HG03460 (cell line): Measurements from ENCODE around the gene NUP214.
"Not testable (repeated sequence)": the region's sequence is repeated elsewhere in the genome, so short reads cannot be mapped to it uniquely, and the experiment has no call there.

ENCODE experiments used
- ATAC-seq: cut with Tn5 transposase; IDR thresholded peaks from one replicate; pipeline ENCODE4 v1.9.1; 2021; ENCODE audit not compliant: unreplicated experiment

Gene NUP214

DNA sequence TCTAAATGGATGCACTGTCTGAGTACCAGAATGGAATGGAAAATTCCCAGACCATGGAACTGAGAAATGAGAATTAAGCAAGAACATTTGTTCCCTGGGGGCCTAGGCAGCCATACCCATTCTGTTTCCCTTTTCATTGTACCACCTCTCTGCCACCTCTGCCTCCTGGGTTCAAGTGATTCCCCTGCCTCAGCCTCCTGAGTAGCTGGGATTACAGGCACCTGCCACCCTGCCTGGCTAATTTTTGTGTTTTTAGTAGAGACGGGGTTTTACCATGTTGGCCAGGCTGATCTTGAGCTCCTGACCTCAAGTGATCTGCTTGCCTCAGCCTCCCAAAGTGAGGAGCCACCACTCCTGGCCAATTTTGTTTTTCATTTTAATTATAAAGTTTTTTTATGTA is 33.3 kb downstream of the NUP214 start:
- not testable (repeated sequence) for ATAC-seq

DNA sequence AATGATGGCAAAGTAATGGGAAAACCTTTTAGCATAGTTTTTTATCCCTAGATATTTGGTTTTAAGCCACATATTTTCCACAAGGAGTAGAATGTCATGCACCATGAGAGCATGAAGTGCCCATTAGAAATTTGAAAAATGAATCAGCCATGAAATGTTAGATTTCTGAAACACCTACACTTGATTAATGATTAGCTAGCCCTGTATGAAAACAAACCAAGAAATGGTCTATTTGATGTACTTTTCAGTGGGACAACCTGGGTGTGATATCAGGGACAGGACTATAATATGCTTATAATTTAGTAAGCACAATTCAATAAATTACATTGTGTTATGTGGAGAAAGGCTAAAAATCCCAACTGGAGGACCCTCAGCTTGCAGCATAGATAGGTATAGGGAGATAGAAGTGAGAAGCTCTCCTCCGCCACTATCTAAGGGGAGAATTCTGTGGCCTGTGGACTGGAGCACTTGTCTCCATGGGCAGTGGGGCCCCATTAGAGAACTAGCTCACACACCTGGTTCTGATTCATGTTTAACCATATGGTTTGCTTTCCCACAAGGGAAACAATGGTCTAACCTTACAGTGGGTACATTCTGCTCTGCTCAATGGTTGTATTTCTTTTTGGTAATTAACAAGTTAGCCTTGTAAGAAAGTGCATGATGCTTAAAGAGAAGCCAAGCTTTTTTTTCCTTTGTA is 35.2 kb downstream of the NUP214 start:
- no peak for ATAC-seq

DNA sequence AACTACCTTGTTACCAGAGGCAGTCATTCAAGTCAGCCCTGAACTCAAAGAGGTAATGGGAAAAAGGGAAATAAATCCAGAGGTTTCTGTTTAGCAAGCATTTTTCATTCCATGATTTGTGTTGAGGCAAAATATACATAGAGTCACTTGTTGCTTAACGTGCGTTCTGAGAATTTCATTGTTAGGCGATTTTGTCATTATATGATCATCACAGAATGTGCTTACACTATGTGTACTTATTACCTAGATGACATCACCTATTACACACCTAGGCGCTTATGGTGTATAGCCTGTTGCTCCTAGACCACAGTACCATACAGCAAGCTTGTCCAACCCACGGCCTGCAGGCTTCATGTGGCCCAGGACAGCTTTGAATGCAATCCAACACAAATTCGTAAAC is 36.2 kb downstream of the NUP214 start:
- ATAC-seq = no peak

DNA sequence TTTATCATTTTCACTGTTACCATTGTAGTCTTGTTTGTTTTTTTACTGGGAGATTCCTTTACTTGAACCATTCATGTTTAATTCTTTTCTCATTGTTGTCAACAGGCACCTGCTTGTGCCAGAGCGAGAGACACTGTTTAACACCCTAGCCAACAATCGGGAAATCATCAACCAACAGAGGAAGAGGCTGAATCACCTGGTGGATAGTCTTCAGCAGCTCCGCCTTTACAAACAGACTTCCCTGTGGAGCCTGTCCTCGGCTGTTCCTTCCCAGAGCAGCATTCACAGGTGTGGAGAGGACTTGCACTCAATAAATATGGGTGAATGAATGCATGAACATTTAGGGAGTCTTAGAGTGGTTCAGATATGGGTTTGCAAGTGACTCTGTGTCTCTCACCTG is 37.5 kb downstream of the NUP214 start:
- no peak for ATAC-seq

DNA sequence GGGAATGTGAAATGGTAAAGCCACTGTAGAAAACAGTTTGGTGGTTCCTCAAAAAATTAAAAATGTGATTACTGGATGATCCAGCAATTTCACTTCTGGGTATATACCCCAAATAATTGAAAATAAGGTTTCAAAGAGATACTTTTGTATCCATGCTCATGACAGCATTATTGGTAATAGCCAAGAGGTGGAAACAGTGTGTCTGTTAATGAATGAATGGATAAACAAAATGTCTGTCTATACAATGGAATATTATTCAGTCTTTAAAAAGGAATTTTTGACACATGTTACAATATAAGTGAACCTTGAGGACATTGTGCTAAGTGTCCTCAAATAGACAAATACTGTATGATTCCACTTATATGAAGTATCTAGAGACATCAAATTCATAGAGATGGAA is 40.1 kb downstream of the NUP214 start:
- ATAC-seq = no peak

DNA sequence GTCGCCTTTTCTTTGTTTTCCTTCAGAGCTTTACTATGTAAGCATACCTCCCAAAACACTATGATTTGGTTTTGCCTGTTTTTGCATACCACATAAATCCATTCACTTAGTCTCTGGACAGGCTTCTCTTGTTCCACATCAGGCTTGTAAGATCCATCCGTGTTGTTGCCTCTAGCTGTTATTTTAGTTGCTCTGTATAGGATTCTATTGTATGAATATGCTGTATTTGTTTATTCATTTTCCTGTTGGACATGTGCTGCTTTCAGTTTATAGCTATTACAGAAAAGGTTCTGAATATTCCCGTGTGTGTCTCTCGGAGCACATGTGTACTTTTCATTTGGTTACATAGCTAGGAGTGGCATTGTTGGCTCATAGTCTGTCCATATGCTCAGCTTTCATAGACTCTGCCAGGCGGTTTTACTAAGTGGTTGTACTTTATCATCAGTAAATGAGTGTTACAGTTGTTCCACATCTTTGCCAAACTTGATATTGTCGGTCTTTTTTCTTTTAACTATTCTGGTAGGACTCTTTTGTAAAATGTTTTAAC is 41.8 kb downstream of the NUP214 start:
- no peak for ATAC-seq

DNA sequence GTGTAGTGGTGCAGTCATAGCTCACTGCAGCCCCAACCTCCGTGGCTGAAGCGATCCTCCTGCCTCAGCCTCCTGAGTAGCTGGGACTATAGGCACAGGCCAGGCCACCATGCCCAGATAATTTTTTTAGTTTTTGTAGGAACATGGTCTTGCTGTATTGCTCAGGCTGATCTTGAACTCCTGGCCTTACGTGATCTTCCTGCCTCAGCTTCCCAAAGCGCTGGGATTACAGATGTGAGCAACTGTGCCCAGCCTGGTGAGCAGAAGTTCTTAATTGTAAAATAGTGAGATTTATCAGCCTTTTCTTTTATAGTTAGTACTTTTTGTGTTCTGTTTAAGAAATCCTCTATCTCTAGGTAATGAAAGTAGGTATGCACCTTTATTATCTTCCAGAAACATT is 42.5 kb downstream of the NUP214 start:
- no peak for ATAC-seq

DNA sequence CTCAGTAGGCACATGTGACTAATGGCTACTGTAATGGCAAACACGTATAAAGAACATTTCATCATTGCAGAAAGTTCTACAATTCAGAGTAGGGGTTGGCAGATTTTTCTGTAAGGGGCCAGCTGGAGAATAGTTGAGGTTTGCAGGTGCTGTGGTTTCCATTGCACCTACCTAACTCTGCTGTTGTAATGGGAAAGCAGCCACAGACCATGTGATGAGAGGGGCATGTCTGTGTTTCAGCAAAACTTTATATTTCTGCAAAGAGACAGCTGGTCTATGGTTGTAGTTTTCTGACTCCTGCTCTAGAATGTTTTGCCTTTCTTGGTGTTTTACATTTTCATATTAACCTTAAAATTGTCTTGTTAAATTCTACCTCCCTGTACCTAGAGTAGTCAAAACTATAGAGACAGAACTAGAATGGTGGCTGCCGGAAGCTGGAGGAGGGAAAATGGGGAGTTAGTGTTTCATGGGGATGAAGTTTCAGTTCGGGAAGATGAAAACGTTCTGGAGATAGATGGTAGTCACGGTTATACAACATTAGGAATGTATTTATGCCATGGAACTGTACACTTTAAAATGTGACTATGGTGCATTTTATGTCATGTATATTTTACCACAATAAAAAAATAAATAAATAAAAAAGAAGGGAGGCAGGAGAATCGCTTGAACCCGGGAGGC is 44.3 kb downstream of the NUP214 start:
- ATAC-seq = no peak

DNA sequence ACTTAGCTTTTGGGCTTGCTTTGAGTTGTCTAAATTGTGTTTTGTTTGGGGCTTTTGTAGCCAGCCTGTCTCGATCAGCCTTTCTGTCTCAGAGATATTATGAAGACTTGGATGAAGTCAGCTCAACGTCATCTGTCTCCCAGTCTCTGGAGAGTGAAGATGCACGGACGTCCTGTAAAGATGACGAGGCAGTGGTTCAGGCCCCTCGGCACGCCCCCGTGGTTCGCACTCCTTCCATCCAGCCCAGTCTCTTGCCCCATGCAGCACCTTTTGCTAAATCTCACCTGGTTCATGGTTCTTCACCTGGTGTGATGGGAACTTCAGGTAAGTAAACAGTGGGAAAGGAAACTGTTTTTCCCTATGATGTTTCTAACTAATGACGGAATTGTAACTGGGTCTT is 48.6 kb downstream of the NUP214 start:
- no peak for ATAC-seq

DNA sequence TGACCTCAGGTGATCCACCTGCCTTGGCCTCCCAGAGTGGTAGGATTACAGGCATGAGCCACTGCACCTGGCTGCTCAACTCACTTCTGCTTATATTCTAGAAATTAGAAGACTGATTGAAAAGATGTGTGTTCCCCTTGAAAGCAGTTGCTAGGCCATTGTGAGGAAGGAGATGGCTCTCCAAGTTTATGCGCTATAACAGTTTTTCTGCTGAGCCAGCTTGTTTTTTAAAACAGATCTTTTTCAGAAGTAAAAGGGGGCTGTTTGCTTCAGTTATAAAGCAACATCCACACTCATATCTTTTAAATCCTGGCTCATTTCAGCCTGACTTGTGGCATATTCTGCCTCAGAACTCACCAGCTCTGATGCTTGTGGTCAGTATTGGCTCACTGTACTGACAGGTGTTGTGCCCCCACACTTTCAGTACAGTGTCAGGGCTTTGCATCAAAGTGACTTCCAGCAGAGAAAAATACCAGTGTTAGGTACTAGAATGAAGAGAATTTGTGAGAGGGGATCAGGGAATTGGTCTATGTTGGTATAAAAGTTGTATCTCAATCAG is 49.4 kb downstream of the NUP214 start:
- no peak for ATAC-seq

DNA sequence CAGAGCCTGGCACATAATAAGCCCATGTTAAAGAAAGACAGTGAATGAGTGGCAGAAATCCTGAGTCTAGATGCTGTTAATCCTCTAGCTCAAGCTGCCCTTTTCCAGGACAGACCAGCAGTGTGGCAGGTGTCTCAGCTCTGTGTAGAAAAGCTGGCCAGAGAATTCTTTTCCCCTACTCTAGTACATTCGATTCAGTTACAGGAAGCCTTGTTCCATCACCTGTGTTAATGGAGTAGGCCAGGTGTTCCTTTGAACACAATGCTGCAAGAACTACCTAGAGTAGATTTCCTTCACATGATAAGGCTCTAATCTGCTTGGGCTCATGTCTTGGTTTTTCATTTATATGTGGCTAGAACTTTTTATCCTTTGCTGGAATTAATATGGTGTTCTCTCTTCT is 52.5 kb downstream of the NUP214 start:
- ATAC-seq = no peak

DNA sequence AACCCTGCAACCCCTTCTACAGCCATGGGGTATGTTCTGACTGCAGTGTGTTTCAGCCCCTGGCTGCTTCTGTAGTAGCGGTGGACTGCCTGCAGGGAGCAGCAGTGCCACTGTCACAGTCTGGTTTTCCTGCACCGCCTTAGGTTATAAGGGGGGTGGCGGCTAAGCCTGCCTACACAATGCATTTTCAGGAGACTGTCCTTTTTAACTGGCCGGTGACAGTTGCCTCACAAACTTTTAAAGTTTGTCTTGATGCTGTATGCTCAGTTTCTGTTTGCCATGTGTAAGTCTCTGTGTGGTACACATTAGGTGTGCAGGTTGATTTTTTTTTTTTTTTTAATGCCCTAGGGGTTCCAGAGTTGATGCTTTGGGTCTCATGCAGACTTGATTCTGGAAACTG is 53.0 kb downstream of the NUP214 start:
- ATAC-seq = no peak

DNA sequence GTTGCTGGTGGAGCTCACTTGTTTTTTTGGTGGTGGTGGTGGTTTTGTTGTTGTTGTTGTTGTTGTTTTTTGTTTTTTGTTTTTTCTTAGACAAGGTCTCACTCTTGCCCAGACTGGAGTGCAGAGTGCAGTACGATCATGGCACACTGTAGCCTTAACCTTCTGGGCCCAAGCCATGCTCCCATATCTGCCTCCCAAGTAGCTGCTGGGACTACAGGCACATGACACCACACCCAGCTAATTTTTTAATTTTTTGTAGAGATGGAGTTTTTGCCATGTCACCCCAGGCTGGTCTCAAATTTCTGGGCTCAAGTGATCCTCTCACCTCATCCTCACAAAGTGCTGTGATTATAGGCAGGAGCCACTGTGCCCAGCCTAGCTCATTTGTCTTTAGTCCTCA is 53.5 kb downstream of the NUP214 start:
- no peak for ATAC-seq

DNA sequence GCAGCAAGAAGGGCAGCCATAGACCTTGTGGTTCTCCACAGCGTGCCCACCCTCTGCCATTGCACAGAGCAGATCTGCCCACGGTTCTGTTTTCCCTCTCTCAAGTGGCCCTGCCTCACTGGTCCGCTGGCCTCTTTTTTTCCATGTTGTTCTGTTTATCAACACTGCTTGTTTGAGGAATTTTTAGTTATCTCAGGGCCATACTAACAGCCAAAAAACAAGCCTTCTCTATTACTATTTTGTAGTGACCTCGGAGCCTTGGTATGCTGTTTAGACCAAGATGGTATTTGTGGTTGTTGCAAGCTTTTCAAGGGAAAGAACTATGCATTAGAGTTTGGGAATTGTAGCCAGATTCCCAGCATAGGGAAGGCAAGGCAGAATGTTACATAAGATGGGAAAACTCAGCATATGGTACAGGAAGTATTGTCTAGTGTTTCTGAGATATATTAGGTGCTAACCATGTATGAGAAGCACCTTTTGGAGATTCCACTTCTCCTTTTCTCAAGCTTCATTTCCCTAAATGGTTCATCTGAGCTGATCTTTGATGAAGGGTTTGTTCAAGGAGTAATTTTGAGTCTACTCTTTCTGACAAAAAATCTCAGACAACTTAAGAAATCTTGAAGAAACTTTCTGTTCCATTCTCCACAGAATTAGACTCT is 54.3 kb downstream of the NUP214 start:
- ATAC-seq = no peak

DNA sequence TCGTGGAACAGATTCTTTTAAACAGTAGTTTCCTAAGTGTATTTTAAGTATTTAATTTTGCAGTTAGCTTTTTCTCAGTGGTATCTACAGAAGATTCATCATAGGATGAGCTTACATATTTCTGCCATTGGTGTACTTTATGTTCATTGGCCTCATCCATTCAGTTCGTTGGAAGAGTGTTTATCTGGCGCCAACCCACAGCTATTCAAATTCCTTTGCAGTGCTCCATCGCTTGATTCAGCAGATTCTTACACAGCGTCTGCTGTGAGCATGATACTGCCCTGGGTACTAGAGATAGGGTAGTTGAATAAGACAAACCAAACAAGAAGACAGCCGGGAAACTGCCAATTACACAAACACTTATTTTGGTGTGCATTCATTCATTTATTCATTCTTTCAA is 55.1 kb downstream of the NUP214 start:
- ATAC-seq = no peak

DNA sequence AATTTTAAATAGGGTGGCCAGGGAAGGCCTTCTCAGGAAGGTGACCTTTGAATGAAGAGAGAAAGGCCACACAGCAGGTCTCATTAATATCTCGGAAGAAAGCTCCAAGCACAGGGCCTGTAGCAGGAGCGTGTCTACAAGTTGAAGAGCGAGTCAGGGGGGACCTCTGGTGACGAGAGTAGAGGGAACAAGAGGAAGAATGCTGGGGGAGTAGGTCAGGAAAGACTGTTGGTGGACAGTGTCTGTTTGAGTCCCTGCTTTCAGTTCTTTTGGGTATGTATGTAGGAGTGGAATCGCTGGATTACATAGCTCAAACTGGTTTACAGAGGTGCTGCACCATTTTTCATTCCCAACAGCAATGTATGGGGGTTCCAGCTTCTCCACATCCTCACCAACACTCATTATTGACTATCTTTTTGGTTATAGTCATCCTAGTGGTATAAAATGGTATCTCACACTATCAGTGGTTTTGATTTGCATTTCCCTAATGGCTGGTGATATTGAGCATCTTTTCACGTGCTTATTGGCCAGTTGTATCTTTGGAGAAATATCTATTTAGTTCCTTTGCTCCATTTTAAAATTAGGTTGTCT is 55.8 kb downstream of the NUP214 start:
- no peak for ATAC-seq

DNA sequence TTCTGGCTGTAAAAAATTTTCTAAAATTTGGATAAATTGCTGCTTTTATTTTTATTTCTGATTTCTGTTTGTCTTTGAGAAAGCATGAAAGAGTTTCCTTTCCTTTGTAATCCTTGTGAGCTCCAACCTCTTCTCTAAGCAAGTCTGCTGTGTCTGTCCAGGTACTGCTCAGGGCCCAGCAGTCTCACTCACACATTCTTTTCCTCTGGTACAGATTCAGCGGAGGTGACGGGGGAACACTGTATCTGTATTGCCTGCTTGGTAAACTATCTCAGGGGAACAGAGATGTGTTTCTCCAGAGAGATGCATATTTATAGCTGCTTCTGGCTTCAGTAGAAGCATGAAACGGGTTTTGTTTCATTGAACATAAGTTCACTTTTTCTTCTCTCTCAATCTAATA is 60.5 kb downstream of the NUP214 start:
- ATAC-seq = no peak

DNA sequence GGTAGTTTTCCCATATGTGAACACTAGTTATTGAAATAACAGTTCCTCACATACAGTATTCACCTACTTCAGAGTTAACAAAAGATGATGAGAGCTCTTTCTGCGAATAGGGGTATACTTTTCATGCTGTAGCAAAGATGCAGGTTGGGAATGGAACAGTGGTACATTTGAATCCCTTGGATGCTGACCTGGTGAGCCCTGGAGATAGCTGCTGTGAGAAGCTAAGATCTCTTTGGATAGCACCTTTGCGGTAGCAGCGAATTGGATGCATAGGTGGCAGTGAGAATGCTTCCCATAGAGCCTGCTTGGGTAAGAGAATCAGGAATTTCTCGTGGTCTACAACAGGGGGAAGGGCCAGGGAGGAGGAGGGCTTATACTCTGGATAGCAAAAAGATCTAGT is 61.2 kb downstream of the NUP214 start:
- no peak for ATAC-seq

DNA sequence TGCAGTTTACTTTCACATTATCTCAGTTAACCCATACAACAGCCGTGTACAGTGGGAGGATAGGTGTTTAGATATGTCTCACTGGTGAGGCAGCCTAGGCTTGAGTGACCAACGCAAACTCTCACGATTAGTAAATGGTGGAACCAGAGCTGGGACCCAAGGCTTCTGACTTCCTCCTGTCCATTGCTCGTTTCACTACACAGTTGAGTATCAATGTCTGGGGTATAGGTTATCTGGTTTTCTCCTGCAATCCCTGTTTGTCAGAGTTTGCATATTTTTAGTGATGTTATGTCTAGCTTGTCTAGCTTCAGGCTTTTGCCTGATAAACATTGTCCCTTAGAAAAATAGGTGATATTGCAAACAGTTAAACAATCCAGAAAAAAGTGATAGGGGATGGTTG is 62.6 kb downstream of the NUP214 start:
- ATAC-seq = no peak

DNA sequence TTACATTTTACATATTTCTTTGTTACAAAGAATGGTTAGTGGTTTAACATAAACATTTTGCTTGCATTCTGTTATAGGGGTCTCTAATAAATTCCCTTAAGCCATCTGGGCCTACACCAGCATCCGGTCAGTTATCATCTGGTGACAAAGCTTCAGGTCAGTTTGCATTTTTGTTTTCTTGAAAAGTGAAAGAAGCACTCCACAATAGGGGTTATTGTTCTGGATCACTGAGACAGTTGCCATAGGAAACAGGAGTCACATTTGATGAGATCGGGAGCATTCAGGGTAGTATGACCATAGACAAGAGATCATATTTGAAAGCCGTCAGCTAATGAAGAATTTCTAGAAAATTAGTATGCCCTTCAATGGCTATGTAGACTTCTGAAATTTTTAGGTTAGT is 63.6 kb downstream of the NUP214 start:
- no peak for ATAC-seq

DNA sequence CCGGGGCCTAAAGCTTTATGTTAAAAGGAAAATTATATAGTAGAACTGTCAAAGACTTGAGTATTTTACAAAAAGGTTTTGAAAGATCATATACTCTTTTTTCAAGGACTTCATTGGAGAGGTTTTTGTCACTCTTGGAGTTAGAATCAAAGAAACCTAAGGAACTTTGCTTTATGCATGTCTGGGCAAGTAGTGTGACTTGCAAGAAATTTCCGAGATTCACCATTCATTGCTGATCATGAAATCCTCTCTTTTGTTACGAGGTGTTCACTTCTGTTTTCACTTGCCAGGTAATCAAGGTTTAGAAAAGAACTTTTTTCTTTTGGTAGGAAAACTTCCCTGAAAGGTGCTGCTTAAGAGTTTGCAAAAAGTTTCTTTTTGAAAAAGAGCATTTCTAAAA is 64.8 kb downstream of the NUP214 start:
- no peak for ATAC-seq
